Fibroblast of lung (primary cell): Measurements from ENCODE around the gene PACRG. TPM values are rescaled to one million over a fixed set of nuclear protein-coding genes. Genes with fewer than 3 reads are reported as not detected.

Source experiments
- DNase-seq, 2 donors: peaks; one replicate each; pipeline versions ENCODE4 v3.0.0 to v3.0.0-alpha.2; 2010; ENCODE audit warnings: low read depth in 2 of 2
- H2AFZ ChIP-seq: 2 replicates; pipeline ENCODE4 v1.5.1; 2012; ENCODE audit warnings: low read length, control low read depth, inconsistent platforms
- H3K27ac ChIP-seq: 2 replicates; pipeline ENCODE4 v1.5.1; 2011; ENCODE audit warnings: low read length, control low read depth; ENCODE audit not compliant: insufficient read depth
- H3K27me3 ChIP-seq: 2 replicates; pipeline ENCODE4 v1.5.1; 2011; ENCODE audit warnings: mild to moderate bottlenecking, low read length; ENCODE audit not compliant: control insufficient read depth, insufficient read depth
- H3K36me3 ChIP-seq: 2 replicates; pipeline ENCODE4 v1.5.1; 2011; ENCODE audit warnings: low read length; ENCODE audit not compliant: control insufficient read depth, insufficient read depth
- H3K4me1 ChIP-seq: 2 replicates; pipeline ENCODE4 v1.5.1; 2011; ENCODE audit warnings: low read length; ENCODE audit not compliant: control insufficient read depth, insufficient read depth; ENCODE audit errors: extremely low read depth
- H3K4me2 ChIP-seq: 2 replicates; pipeline ENCODE4 v1.5.1; 2011; ENCODE audit warnings: low read length, control low read depth; ENCODE audit not compliant: insufficient read depth; ENCODE audit errors: extremely low read depth
- H3K4me3 ChIP-seq, 4 experiments: fragments of 200-600 bp in 1 of 4; sonication (generic) in 1 of 4; replicated peaks in 1 of 4; 2 replicates each; pipeline ENCODE4 v1.5.1; 2011 to 2016; ENCODE audit warnings: low read length in 4 of 4, low read depth in 3 of 4, mild to moderate bottlenecking in 3 of 4, control low read depth in 2 of 4, inconsistent platforms in 1 of 4, mixed read lengths in 1 of 4; ENCODE audit not compliant: insufficient read depth in 1 of 4; ENCODE audit errors: control extremely low read depth in 1 of 4
- H3K79me2 ChIP-seq: 2 replicates; pipeline ENCODE4 v1.5.1; 2012; ENCODE audit warnings: mild to moderate bottlenecking, low read length, inconsistent platforms; ENCODE audit not compliant: control insufficient read depth, insufficient read depth
- H3K9ac ChIP-seq: 2 replicates; pipeline ENCODE4 v1.5.1; 2011; ENCODE audit warnings: mild to moderate bottlenecking, low read length, control low read depth; ENCODE audit not compliant: insufficient read depth
- H3K9me3 ChIP-seq: 2 replicates; pipeline ENCODE4 v1.5.1; 2012; ENCODE audit warnings: low read depth, low read length; ENCODE audit not compliant: control insufficient read depth, insufficient read depth
- H4K20me1 ChIP-seq: 2 replicates; pipeline ENCODE4 v1.5.1; 2011; ENCODE audit warnings: low read length; ENCODE audit not compliant: control insufficient read depth, insufficient read depth; ENCODE audit errors: extremely low read depth
- CTCF ChIP-seq, 2 donors: IDR thresholded peaks in 1 of 2; conservative IDR thresholded peaks in 1 of 2; 1 replicate in 1 of 2; 2 replicates in 1 of 2; pipeline ENCODE4 v1.5.1; 2011 to 2012; ENCODE audit warnings: low read length in 2 of 2, control low read depth in 1 of 2, inconsistent platforms in 1 of 2, low read depth in 1 of 2, mild to moderate bottlenecking in 1 of 2
- EZH2 ChIP-seq: IDR thresholded peaks from 2 replicates; pipeline ENCODE4 v1.5.1; 2012; ENCODE audit warnings: low read length, control low read depth, mild to moderate bottlenecking; ENCODE audit errors: missing control alignments
- polyA plus RNA-seq, 2 donors: library from polyadenylated mRNA; depleted of rRNA in 1 of 2; stranded (reverse) in 1 of 2; unstranded in 1 of 2; fragments of >200 nt; gene quantifications; 2 replicates each; pipeline ENCODE4 v1.2.1, GENCODE V29; 2011 to 2012; ENCODE audit warnings: missing spikeins in 1 of 2
- total RNA-seq: library from RNA; depleted of rRNA; stranded (reverse); fragments of >200 nt; gene quantifications from 2 replicates; pipeline ENCODE4 v1.2.1, GENCODE V29; 2014

The PACRG gene
- total and polyA plus RNA-seq, 2 donors (not counting 1 experiment from before 2014, with no cell fraction given), result 0.30 to 0.66 TPM

GRCh38 chr6:162957062-162957461 is 229.3 kb downstream of the PACRG start:
- Histone ChIP-seq H3K27me3 (no peaks in the 10 kb centered on the region), H3K9ac (no peak overlapping the region), H3K4me2 (no peak overlapping the region), H3K36me3 (no peaks in the 10 kb centered on the region), H2AFZ (no peak overlapping the region), H3K4me3 (no peak overlapping the region), H3K79me2 (no peaks in the 10 kb centered on the region), H3K27ac (no peak overlapping the region), H3K9me3 (no peaks in the 10 kb centered on the region), H4K20me1 (no peaks in the 10 kb centered on the region), H3K4me1 (peaks cover 3% of the 10 kb centered on the region)
- DNase-seq, result no peak
- TF ChIP-seq CTCF (conservative IDR thresholded peaks at IDR 0.05 in 1 of 2, IDR thresholded peaks at IDR 0.05 in 1 of 2; ENCODE audit: low read depth in 1 of 2, low read length in 2 of 2), result no peak
- no peak for TF ChIP-seq EZH2

GRCh38 chr6:162960679-162961457 is 233.1 kb downstream of the PACRG start:
- no peak overlapping the region for H3K9ac ChIP-seq
- no peak for DNase-seq
- no peak overlapping the region for H2AFZ ChIP-seq
- no peaks in the 10 kb centered on the region for H3K36me3 ChIP-seq
- no peaks in the 10 kb centered on the region for H3K79me2 ChIP-seq
- H4K20me1 ChIP-seq, result no peaks in the 10 kb centered on the region
- H3K4me3 ChIP-seq, result no peak overlapping the region
- H3K4me2 ChIP-seq, result no peak overlapping the region
- peaks cover 16% of the 10 kb centered on the region for H3K4me1 ChIP-seq
- TF ChIP-seq EZH2 (no peak), CTCF (conservative IDR thresholded peaks at IDR 0.05 in 1 of 2, IDR thresholded peaks at IDR 0.05 in 1 of 2; ENCODE audit: low read depth in 1 of 2, low read length in 2 of 2) (no peak)
- H3K27me3 ChIP-seq, result no peaks in the 10 kb centered on the region
- H3K27ac ChIP-seq, result no peak overlapping the region
- H3K9me3 ChIP-seq, result no peaks in the 10 kb centered on the region

GRCh38 chr6:162962093-162962492 is 234.3 kb downstream of the PACRG start:
- Histone ChIP-seq H4K20me1 (no peaks in the 10 kb centered on the region), H3K4me2 (no peak overlapping the region)
- no peak for TF ChIP-seq EZH2
- TF ChIP-seq CTCF (conservative IDR thresholded peaks at IDR 0.05 in 1 of 2, IDR thresholded peaks at IDR 0.05 in 1 of 2; ENCODE audit: low read depth in 1 of 2, low read length in 2 of 2), result no peak

More at GRCh38 chr6:162962093-162962492, 234.3 kb downstream of the PACRG start:
- no peak overlapping the region for H3K4me3 ChIP-seq
- DNase-seq, result no peak
- H3K9me3 ChIP-seq, result no peaks in the 10 kb centered on the region
- H2AFZ ChIP-seq, result no peak overlapping the region
- no peak overlapping the region for H3K9ac ChIP-seq
- H3K4me1 ChIP-seq, result peaks cover 16% of the 10 kb centered on the region
- no peaks in the 10 kb centered on the region for H3K36me3 ChIP-seq
- no peak overlapping the region for H3K27ac ChIP-seq
- no peaks in the 10 kb centered on the region for H3K27me3 ChIP-seq
- no peaks in the 10 kb centered on the region for H3K79me2 ChIP-seq
